ENCODE measurements around the gene PRPF40B. TPM values are rescaled to one million over a fixed set of nuclear protein-coding genes. Genes with fewer than 3 reads are reported as not detected.

PRPF40B gene
- total RNA-seq, 2 experiments from 2014 or later: 14.4 to 14.6 TPM

GRCh38 chr12:49692851-49693250 is 69.5 kb downstream of the PRPF40B start:
- Mint-ChIP-seq H3K36me3 (ENCODE audit: low read depth) (peaks cover 6% of the 10 kb centered on the region), H3K4me3 (no peak overlapping the region), H3K27ac (no peak overlapping the region), H3K4me1 (ENCODE audit: low read depth) (peaks cover 30% of the 10 kb centered on the region), H3K27me3 (ENCODE audit: low read depth) (no peaks in the 10 kb centered on the region), H3K9me3 (ENCODE audit: insufficient read depth) (no peaks in the 10 kb centered on the region)
- DNase-seq (no peak), ATAC-seq (no peak)
- POLR2A ChIA-PET: interaction anchor here (0.6 to 1.4 kb wide), 2 partner anchors 10 to 1825 kb away, joined by 4 read pairs; no protein-coding TSS in a partner anchor
- CTCF ChIA-PET: interaction anchor here (0.6 to 6.1 kb wide), 8 partner anchors 10 to 48 kb away, joined by 3 to 46 read pairs (median 4); partner anchors contain the start of genes FMNL3 and TMBIM6

DNA sequence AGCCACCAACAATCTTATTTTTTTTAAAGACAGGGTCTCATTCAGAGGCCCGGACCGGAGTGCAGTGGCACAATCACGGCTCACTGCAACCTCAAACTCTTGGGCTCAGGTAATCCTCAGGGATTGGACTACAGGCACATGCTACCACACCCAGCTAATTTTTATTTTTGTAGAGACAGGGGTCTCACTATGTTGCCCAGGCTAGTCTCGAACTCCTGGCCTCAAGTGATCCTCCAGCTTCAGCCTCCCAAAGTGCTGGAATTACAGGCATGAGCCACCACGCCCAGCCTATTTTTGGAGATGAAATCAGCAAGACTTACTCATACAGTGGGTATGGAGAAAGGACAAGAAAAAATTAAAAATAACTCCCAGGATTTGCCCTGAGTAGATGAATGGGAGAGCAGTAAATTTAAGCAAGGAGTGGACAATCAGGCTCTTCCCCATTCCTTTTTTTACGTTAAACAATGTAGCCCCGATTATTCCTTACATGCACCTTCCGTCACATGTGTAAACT is 70.6 kb downstream of the PRPF40B start:
- Mint-ChIP-seq H3K27ac (no peak overlapping the region), H3K4me1 (ENCODE audit: low read depth) (peaks cover 36% of the 10 kb centered on the region), H3K4me3 (no peak overlapping the region), H3K36me3 (ENCODE audit: low read depth) (peaks cover 6% of the 10 kb centered on the region), H3K9me3 (ENCODE audit: insufficient read depth) (no peaks in the 10 kb centered on the region), H3K27me3 (ENCODE audit: low read depth) (no peaks in the 10 kb centered on the region)
- no peak for DNase-seq
- ATAC-seq: no peak
- ChIA-PET POLR2A (interaction anchor here (0.7 to 1.4 kb wide), 2 partner anchors 9 to 11 kb away, joined by 3 to 4 read pairs; no protein-coding TSS in a partner anchor), CTCF (interaction anchor here (1.3 to 5.9 kb wide), 4 partner anchors 10 to 53 kb away, joined by 3 to 45 read pairs (median 4); partner anchors contain the start of gene TMBIM6)

Other genes with a start within 250 kb of the PRPF40B start
- 1 to 10 TPM; 5.1 to 5.3 TPM for gene KCNH3, start 84.5 kb upstream of the PRPF40B start, total RNA-seq
- 10 to 100 TPM; 85.9 to 86.1 TPM for gene MCRS1, start 55.4 kb upstream of the PRPF40B start, total RNA-seq
- gene FAM186B, start 17.9 kb upstream of the PRPF40B start, total RNA-seq: under 1 TPM; 0.18 to 0.21 TPM
- 10 to 100 TPM; 53.5 to 54.5 TPM for gene FMNL3, start 83.8 kb downstream of the PRPF40B start, total RNA-seq
- gene TMBIM6, start 118.0 kb downstream of the PRPF40B start, total RNA-seq: 100 to 1,000 TPM; 420 TPM
- gene NCKAP5L, start 204.9 kb downstream of the PRPF40B start, total RNA-seq: 1 to 10 TPM; 7.2 to 7.7 TPM
- gene BCDIN3D, start 219.5 kb downstream of the PRPF40B start, total RNA-seq: 1 to 10 TPM; 7.3 to 7.4 TPM